ENCODE results near the gene HYAL1.

The HYAL1 gene

DNA sequence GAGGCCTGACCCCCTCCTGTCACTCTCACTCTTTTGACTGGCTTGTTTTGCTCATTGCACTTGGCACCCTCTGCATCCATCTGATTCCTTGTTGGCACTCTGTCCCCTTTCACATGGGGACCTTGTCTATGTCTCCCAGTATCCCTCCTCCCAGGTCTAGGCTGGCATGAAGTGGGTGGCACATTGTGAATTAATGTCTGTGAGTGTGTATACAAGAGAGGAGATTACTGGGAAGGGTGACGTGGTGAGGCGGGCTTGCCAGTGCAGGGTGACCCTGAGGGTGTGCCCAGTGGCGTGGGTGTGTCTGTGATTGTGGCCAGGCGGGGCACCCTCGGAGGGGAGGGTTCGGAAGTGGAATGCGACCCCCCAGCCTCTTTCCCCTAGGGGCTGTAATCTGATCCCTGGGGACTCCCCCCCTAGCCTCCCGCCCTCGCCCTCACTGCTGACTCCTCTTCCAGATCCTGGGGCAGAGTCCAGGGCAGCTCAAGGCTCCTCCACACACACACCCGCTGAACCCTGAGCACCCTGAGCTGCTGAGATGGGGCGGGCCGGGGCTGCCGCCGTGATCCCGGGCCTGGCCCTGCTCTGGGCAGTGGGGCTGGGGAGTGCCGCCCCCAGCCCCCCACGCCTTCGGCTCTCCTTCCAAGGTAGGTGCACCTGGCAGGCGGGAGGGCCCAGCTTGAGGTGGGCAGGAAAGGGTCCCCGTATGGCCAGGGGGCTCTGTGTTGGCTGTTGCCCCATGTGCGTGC is 34.5 kb downstream of the HYAL1 start, which contains the start of gene SEMA3B (continued):
- TF ChIP-seq, protein P1, sequence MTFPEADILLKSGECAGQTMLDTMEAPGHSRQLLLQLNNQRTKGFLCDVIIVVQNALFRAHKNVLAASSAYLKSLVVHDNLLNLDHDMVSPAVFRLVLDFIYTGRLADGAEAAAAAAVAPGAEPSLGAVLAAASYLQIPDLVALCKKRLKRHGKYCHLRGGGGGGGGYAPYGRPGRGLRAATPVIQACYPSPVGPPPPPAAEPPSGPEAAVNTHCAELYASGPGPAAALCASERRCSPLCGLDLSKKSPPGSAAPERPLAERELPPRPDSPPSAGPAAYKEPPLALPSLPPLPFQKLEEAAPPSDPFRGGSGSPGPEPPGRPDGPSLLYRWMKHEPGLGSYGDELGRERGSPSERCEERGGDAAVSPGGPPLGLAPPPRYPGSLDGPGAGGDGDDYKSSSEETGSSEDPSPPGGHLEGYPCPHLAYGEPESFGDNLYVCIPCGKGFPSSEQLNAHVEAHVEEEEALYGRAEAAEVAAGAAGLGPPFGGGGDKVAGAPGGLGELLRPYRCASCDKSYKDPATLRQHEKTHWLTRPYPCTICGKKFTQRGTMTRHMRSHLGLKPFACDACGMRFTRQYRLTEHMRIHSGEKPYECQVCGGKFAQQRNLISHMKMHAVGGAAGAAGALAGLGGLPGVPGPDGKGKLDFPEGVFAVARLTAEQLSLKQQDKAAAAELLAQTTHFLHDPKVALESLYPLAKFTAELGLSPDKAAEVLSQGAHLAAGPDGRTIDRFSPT (tag by site-specific recombination; IDR thresholded peaks at IDR 0.05), result peak; percentile 51; the same call in 1 of the 2 replicates
- TF ChIP-seq ZNF473 (tag by site-specific recombination; IDR thresholded peaks at IDR 0.05) (no peak), ZNF19 (tag by site-specific recombination; IDR thresholded peaks at IDR 0.05; ENCODE audit: low read depth) (no peak), ZFHX2 (tag by site-specific recombination; conservative IDR thresholded peaks at IDR 0.05) (peak; percentile 84), ZNF585B (tag by site-specific recombination; IDR thresholded peaks at IDR 0.05) (no peak), KLF9 (tag by site-specific recombination; IDR thresholded peaks at IDR 0.05; ENCODE audit: low read depth) (no peak), ZBTB20 (tag by site-specific recombination; IDR thresholded peaks at IDR 0.05) (peak; percentile 53), ZBTB1 (tag by site-specific recombination; IDR thresholded peaks at IDR 0.05) (no peak), SP7 (tag by site-specific recombination; IDR thresholded peaks at IDR 0.05) (peak; percentile 46; the same call in 1 of the 2 replicates), GLI4 (tag by site-specific recombination; IDR thresholded peaks at IDR 0.05) (no peak)
- TF ChIP-seq, protein P2, sequence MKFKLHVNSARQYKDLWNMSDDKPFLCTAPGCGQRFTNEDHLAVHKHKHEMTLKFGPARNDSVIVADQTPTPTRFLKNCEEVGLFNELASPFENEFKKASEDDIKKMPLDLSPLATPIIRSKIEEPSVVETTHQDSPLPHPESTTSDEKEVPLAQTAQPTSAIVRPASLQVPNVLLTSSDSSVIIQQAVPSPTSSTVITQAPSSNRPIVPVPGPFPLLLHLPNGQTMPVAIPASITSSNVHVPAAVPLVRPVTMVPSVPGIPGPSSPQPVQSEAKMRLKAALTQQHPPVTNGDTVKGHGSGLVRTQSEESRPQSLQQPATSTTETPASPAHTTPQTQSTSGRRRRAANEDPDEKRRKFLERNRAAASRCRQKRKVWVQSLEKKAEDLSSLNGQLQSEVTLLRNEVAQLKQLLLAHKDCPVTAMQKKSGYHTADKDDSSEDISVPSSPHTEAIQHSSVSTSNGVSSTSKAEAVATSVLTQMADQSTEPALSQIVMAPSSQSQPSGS (tag by site-specific recombination; IDR thresholded peaks at IDR 0.05; ENCODE audit: low read depth), result no peak
- TF ChIP-seq, protein P3, sequence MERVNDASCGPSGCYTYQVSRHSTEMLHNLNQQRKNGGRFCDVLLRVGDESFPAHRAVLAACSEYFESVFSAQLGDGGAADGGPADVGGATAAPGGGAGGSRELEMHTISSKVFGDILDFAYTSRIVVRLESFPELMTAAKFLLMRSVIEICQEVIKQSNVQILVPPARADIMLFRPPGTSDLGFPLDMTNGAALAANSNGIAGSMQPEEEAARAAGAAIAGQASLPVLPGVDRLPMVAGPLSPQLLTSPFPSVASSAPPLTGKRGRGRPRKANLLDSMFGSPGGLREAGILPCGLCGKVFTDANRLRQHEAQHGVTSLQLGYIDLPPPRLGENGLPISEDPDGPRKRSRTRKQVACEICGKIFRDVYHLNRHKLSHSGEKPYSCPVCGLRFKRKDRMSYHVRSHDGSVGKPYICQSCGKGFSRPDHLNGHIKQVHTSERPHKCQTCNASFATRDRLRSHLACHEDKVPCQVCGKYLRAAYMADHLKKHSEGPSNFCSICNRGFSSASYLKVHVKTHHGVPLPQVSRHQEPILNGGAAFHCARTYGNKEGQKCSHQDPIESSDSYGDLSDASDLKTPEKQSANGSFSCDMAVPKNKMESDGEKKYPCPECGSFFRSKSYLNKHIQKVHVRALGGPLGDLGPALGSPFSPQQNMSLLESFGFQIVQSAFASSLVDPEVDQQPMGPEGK (tag by site-specific recombination; IDR thresholded peaks at IDR 0.05), result 0 out of 2 replicates have a peak, but pooled peaks have one; percentile 40

DNA sequence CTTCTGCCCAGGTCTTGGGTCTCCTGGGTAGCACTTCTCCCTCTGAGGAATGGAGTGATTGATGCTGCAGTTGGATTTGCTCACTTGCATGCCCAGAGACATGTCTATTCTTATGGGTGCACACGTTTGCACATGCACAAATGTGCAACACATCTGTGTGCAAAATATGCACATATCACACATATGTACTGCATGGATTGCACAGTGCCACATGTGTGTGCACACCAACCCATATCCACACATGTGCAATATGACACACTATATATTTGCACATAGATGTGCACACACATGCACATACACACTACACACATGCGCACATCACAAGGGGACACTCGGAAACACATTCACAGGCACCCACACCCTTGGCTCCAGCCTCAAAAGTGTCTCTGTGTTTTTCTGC is 35.1 kb downstream of the HYAL1 start:
- Histone ChIP-seq H3K36me3 (ENCODE audit: control insufficient read depth in 2 of 2, insufficient read depth in 1 of 2, low read length in 2 of 2) (no peaks in the 10 kb centered on the region), H3K27ac (ENCODE audit: extremely low read depth, low read depth, low read length) (no peak overlapping the region), H3K9me3 (ENCODE audit: control insufficient read depth, insufficient read depth, low read depth, low read length) (no peaks in the 10 kb centered on the region), H3K4me3 (ENCODE audit: low read depth, low read length) (no peak overlapping the region), H3K4me1 (ENCODE audit: control insufficient read depth, insufficient read depth, low read length) (peaks cover 3% of the 10 kb centered on the region; the same call in 1 of the 2 replicates)
- TF ChIP-seq, protein P4, sequence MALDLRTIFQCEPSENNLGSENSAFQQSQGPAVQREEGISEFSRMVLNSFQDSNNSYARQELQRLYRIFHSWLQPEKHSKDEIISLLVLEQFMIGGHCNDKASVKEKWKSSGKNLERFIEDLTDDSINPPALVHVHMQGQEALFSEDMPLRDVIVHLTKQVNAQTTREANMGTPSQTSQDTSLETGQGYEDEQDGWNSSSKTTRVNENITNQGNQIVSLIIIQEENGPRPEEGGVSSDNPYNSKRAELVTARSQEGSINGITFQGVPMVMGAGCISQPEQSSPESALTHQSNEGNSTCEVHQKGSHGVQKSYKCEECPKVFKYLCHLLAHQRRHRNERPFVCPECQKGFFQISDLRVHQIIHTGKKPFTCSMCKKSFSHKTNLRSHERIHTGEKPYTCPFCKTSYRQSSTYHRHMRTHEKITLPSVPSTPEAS (tag by site-specific recombination; IDR thresholded peaks at IDR 0.05), result peak; percentile 21; the same call in 1 of the 2 replicates
- no peak for TF ChIP-seq ZNF404 (tag by site-specific recombination; IDR thresholded peaks at IDR 0.05)
- POLR2A ChIA-PET, result interaction anchor here (1.7 kb wide), 1 partner anchor 60 kb away, joined by 4 read pairs; the partner anchor contains the start of gene TUSC2
- CTCF ChIA-PET, result no interaction called here

DNA sequence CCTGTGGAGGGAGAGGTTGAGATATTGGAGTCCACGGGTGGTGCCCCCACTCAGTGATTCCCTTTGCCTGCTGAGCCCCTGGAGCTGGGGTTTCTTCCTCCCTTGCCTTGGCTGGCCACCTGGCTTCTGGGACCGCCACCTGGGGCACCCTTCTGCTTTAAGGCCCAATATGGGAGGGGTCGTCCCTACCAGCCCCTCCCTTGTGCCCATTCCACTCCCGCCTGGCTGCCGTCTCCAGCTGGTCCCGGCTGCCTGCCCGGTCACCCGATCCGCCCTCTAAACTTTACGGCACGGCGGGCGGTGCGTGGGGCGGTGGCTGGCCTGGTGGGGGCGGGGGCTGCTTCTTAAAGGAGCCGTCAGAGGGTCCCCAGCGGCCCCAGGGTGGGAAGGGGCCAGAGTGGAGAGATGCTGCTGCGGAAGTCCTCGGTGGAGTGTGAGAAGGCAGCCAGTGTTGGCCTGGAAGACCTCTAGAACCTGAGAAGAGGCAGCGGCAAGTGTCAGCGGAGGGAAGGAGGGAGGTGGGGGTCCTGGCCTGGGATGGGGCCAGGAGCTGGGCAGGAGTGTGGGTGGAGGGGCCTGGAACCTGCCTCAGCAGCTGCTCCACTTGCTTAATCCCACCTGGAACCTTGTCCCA is 36.0 kb downstream of the HYAL1 start:
- no peak overlapping the region for H3K4me3 ChIP-seq (ENCODE audit: low read depth, low read length)
- CTCF ChIA-PET, result interaction anchor here (0.7 to 1.8 kb wide), 3 partner anchors 21 to 1677 kb away, joined by 3 to 8 read pairs (median 6); no protein-coding TSS in a partner anchor
- H3K27ac ChIP-seq (ENCODE audit: extremely low read depth, low read depth, low read length), result no peak overlapping the region
- TF ChIP-seq ZNF596 (tag by site-specific recombination; IDR thresholded peaks at IDR 0.05) (no peak), ZIC2 (tag by site-specific recombination; IDR thresholded peaks at IDR 0.05) (peak; percentile 93), ZNF624 (tag by site-specific recombination; IDR thresholded peaks at IDR 0.05) (no peak), EGR2 (tag by site-specific recombination; IDR thresholded peaks at IDR 0.05; ENCODE audit: low read depth) (peak; percentile 80), ZNF157 (tag by site-specific recombination; IDR thresholded peaks at IDR 0.05) (no peak), SALL2 (tag by site-specific recombination; IDR thresholded peaks at IDR 0.05; ENCODE audit: borderline replicate concordance) (no peak), ZNF791 (tag by site-specific recombination; IDR thresholded peaks at IDR 0.05) (no peak)
- TF ChIP-seq, protein P3 (tag by site-specific recombination; IDR thresholded peaks at IDR 0.05), result peak; percentile 40; the same call in 1 of the 2 replicates

More for the DNA sequence above, 36.0 kb downstream of the HYAL1 start:
- Histone ChIP-seq H3K4me1 (ENCODE audit: control insufficient read depth, insufficient read depth, low read length) (peaks cover 3% of the 10 kb centered on the region; the same call in 1 of the 2 replicates), H3K9me3 (ENCODE audit: control insufficient read depth, insufficient read depth, low read depth, low read length) (no peaks in the 10 kb centered on the region), H3K36me3 (ENCODE audit: control insufficient read depth in 2 of 2, insufficient read depth in 1 of 2, low read length in 2 of 2) (no peaks in the 10 kb centered on the region)
- POLR2A ChIA-PET, result interaction anchor here (0.6 to 1.7 kb wide), 2 partner anchors 24 to 61 kb away, joined by 3 to 4 read pairs; partner anchors contain the start of gene TUSC2
